ENCODE data around the gene ZBED5.

Gene ZBED5

DNA sequence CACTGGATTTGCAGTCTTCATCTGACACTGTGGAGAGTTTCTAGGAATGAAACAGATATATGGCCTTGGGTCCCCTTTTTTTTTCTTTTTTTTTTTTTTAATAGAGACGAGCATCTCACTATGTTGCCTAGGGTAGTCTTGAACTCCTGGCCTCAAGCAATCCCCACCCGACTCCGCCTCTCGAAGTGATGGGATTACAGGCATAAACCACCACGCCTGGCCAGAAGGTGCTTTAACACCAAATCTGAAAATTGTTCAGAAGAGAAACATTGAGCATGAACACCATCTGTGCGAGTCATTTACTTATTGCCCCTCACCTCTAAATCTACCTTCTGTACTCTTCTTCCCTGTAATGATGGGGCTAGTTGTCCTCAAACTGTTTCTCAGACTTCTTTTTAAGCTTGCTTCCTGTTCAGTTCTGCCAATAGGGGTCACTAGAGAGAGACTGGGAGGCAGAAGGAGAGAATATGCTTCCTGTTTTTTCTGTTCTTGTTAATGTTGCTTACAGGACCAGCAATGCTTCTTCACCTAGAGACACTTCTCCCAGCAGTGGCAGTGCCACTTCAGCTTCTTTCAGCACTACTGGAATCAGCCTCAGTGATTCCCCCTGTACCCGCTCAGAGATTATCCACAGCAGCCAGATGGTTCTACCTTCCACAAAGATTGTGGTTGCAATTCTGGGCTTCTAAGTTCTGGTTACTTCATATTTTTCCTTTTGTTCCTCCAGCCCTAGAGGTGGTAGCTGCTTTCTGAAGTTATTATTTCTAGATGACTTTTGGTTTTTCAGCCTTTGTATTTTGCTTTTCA lies 20.8 kb upstream of the ZBED5 start:
- DNase-seq: peak; percentile 76

DNA sequence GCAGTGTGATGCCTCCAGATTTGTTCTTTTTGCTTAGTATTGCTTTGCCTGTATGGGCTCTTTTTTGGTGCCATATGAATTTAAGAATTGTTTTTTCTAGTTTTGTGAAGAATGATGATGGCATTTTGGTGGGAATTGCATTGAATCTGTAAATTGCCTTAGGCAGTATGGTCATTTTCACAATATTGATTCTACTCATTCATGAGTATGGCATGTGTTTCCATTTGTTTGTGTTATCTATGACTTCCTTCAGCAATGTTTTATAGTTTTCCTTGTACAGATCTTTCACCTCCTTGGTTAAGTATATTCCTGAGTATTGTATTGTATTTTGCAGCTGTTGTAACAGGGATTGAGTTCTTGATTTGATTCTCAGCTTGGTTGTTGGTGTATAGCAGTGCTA lies 18.3 kb upstream of the ZBED5 start:
- no peak for DNase-seq

DNA sequence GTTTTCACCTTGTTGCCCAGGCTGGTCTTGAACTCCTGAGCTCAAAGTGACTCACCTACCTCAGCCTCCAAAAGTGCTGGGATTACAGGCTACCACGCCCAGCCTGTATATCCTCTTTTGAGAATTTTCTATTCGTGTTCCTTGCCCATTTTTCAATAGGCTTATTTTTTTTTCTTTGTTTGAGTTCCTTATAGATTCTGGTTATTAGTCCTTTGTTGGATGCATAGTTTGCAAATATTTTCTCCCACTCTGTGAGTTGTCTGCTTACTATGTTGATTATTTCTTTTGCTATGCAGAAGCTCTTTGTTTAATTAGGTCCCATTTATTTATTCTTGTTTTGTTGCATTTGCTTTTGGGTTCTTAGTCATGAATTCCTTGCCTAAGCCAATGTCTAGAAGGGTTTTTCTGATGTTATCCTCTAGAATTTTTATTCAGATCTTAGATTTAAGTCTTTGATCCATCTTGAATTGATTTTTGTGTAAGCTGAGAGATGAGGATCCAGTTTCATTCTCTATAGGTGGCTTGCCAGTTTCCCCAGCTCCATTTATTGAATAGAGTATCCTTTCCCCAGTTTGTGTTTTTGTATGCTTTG lies 17.7 kb upstream of the ZBED5 start:
- DNase-seq: no peak

DNA sequence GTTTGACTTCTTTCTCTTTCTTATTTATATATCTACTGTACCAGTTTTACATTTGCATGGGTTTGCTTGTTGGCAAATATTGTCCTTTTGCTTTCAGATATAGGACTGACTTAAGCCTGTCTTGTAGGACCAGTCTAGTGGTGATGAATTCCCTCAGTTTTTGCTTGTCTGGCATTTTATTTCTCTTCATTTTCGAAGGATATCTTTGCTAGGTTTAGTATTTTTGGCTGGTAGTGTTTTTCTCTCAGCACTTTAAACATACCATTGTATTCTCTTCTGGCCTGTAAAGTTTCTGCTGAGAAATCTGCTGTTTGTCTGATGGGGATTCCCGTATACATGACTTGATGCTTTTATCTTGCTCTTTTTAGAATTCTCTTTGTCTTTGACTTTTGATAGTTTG lies 14.2 kb upstream of the ZBED5 start:
- DNase-seq: no peak

DNA sequence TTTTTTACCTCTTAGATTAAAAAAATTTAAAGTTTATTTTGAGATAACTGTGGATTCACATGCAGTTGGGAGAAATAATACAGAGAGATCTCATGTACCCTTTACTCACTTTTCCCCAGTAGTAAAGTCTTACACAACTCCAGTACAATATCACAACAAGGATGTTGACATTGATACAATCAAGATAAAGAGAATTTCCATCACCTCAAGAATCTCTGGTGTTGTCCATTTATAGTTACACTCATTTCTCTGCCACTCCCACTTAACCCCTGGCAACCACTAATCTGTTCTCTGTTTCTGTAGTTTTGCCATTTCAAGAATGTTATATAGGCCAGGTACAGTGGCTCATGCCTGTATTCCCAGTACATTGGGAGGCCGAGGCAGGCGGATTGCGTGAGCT lies 10.5 kb upstream of the ZBED5 start:
- DNase-seq: no peak

DNA sequence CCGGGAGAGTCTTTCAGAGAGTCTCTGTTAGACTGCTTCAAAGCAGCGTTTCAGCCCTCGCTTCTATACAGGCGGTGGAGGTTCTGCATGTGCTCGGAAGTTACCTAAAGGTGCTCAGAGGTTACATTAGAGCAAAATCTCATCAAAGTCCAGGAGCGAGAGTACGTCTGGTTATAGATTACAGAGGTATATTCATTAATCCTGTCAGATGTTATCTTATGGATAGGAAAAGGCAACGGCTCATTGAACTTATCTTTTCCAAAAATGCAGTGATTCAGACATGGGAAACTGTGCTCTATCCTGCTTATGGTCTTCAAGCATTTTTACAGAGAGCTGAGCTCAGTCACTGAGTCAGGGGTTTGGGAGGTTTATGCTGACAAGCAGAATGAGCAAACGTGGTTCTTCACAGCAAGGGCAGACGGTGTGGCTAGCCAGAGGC lies 9.1 kb upstream of the ZBED5 start:
- peak; percentile 20 for DNase-seq

DNA sequence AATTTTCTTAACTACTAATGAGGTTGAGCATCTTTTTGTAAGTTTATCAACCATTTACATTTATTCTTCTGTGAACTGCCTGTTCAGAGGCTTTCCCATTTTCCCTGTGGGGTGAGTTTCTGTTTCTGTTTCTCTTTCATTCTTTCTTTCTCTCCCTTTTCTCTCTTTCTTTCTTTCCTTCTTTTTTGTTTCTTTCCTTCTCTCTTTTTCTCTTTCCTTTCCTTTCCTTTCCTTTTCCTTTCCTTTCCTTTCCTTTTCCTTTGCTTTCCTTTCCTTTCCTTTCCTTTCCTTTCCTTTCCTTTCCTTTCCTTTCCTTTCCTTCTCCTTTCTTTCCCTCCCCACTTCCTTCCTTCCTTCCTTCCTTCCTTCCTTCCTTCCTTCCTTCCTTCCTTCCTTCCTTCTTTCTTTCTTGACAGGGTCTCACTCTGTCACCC lies 8.0 kb upstream of the ZBED5 start:
- no peak for DNase-seq

DNA sequence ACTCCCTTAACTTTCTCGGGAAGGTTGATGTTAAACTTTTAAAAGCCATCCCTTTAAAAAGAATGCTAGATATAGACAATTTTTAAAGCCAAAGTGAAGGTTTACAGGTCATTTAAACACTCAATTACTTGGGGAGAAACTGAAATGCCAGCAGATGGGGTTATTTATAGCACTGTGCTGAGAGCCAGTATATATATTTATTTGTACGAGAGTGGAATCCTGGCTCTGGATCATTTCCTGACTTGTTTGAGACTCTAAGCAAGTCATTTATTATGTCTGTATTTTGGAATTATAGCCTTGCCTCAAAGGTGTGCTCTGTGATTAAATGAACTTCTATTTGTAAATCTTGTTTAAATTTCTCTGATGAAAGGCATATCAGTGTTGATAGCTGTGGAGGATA lies 6.8 kb upstream of the ZBED5 start:
- no peak for DNase-seq

DNA sequence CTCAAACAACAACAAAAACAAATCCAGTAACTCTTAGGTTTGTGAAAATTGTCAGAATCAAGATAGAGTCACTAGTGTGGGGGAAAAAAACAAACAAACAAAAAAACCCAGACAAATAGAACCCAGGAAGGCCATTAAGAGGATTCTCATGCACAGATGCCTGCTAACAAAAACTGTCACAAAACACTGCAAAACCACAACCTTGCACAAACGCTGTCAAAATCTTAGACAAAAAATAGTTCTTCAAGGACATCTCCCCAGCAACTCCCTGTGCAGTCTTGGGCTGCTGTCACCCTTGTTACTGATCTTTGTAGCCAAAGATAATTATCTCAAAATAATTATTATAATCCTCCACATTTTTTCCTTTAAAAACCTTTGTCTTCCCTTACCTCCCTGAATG lies 4.6 kb upstream of the ZBED5 start:
- DNase-seq: no peak

DNA sequence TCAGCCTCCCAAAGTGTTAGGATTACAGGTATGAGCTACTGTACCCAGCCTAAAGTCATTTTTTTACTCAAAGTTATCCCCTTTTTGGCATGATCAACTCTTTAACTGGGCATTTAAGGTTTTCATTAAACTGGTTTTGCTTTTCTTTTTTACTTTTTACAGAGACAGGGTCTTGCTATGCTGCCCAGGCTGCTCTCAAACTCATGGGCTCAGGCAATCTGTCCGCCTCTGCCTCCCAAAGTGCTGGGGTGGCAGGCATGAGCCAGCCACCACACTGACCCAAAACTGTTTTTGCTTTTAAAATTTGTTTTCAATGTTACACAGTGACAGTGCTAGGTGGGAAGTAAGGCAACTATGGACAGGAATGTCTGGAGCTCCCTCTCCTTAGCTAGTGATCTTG lies 3.9 kb upstream of the ZBED5 start:
- DNase-seq: no peak

DNA sequence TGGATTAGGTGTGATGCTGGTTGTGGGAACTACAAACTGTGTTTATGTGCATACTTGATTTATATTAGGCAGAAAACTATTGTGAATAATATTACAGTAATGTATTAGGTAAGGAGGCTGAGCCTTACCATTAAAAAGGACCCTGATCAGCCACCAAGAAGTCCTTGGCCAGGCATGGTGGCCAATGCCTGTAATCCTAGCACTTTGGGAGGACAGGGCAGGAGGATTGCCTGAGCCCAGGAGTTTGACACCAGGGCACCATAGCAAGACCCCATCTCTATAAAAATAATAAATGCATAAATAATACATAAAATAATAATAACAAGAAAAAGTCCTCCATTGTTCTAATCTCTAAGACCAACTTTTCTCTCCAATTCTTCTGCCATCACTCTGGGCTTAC lies 3.2 kb upstream of the ZBED5 start:
- no peak for DNase-seq

DNA sequence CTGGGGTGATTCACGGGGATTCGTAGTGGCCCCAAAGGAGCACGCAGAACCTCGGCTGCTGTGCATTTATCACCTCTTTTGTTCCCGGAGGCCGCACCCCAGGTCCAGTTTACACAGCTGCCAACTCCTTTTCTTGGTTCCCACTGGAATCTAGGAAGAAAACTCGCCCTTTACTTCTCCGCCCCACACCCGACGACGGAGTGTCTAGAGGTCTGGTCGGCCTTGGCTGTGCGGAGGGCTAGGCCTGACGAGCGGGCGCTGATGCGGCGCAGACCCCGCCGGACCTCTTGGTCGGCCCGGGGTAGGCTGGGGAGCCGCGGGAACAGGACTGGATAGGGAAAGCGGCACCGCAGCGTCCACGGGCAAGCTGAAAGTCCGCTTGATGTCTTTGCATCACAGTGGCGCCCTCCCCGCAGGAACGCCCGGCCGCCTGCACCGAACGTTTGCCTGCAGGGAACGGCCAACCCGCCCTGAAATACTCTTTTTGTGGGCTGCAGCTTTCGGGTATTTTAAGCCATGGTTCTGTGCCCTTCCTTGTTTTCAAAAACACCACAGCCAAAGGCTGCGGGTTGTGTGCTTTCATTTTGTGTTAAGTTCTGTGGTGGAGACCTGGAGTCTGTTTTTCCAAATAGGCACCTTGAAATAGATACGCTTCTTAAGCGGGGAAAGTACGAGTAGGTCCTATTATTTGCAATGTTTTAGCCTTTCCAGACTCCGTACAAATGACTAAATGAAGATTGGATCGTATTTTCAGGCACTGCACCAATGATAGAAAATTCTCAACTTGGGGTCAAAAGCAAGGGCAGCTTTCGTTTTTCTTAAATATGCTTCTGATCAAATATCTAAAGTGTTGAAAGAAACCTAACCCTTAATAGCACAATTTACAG lies 829 bp upstream of the ZBED5 start:
- peak; percentile 58 for DNase-seq

DNA sequence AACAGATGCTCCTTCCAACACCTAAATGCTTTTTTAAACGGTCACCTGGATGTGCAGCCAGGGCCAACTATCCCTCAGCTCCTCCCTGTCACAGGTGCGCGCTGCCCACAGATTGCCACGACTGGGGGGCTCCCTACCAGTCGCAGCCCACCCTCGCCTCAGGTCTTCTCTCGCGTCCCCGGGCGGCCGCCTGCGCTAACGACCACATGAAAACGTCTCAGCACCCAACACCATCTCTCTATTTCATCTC lies 469 bp downstream of the ZBED5 start:
- no peak for DNase-seq

DNA sequence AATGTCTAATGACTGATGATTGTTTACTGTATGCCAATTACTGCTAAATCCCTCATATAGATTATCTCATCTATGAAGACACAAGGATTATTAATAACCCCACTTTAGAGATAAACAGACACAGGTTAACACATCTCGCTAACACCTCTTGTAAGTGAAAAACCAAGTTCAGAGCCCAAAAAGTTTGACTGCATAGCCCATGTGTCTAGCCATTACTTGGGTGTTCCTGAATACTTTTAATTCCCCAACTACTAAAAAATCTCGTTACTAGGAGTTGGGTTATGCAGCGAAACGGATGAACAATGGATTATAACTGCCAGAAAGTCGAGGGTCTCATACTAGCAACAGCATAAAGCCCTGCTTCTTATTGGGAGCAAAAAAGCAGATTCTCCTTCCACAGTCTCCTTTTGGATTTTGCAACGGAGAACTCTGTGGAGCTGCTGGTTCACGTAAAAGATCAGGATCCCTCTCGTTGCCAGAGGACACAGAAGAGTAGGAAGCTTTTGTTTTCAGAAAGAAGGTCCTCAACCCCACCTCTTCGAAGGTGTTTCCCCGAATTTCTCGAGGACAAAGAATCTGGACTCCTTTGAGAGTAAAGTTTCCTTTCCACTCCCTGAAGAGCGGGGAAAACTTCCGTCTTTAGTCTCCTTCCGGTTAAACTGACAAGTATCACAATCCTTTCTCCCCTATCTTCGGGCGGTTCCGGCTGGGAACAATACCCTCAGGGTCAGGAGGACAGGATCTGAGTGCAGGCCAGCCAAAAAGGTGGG lies 979 bp downstream of the ZBED5 start:
- DNase-seq: peak; percentile 30

DNA sequence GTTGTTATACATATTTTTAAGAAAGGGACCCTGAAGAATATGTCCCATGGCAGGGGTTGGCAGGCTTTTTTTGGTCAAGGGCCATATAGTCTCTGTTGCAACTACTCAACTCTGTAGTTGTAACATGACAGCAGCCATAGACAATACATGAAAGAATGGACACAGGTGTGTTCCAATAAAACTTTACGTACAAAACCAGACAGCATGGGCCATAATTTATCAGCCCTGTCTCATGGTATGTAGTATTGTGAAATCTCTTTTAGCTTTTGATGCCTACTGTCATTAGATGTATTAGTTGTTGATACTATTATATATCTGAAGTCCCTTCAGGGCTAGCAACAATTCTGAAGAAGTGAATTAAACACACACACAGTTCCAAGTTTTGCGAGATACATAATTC lies 2.6 kb downstream of the ZBED5 start:
- no peak for DNase-seq

DNA sequence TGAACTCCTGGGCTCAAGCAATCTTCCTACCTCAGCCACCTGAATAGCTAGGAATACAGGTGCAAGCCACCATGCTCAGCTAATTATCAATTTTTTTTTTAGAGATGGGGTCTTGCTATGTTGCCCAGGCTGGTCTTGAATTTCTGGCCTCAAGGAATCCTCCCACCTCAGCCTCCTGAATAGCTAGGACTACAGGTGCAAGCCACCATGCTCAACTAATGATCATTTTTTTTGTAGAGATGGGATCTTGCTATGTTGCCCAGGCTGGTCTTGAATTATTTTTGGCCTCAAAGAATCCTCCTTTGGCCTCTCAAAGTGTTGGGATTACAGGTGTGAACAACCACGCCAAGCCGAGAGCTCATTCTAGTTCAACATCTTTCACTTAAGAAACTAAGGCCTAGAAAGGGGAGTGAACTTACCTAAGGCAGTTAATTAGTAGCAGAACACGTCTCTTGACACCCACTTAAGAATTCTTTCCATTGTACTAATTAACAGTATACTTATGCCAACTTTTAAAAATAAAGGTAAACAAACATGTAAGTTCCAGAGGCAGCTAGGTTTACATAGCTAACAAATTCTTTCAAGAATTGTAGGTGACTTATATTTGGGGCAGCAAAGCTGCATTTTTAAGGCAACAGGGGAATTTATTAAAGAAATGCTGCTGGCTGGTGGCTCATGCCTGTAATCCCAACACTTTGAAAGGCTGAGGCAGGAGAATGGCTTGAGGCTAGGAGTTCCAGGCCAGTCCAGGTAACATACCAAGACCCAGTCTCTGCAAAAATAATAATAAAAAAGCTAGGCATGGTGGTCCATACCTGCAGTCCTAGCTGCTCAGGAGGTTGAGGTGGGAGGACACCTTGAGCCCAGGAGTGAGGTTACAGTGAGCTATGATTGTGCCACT lies 9.6 kb downstream of the ZBED5 start:
- DNase-seq: no peak

DNA sequence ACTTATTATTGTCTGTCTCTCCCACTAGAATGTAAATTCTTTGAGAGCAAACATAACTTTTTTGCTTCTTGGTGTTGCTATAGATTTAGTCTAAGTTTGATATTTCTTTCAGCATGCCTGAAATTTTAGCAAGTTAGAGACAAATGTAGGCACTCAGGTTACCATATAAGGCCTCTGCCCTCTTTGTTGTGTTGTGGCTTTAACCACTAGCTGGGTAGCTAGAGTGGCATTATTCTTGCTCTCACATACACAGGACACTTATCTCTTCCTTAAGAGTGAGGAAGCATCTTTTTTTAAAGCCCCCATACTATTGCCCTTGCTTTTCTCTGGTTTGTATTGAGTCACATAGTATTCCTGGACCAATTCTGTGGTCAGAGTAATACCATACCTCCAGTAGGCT lies 11.2 kb downstream of the ZBED5 start:
- DNase-seq: no peak

DNA sequence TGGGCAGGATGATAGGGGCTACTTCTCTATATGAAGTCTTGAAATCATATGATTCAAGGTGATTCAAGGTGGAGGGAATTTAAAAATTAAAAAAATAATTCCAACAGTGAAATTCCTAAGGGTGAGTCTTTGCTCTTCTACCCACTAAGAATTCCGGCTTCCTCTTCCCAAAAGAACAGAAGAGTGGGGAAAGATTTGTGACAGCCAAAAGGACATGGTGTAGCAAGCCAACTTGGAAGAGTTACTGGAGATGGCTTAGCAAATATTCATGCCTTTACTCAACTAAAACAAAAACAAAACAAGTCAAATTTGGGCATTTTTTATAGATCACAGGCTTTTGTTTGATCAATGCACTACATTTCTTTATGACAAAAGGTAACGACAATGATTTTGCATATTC lies 12.3 kb downstream of the ZBED5 start:
- no peak for DNase-seq

DNA sequence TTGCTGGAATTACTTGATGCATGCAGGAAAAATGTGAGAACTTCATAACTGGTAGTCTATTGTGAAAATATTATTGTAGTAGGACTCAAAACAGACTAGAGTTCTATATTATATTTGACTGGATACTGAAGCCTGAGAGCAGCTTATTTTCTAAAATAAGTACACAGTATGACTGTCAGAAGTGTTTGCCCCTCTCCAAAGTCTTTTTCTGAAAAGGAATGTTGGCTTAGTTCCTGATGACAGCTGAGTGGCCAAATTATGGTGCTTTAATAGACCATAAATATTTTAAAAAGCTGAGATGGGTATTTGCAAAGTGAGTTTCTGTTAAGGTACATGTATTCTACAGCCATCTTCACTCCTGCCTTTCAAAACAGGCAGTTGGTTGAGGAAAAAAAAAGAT lies 13.1 kb downstream of the ZBED5 start:
- DNase-seq: no peak

DNA sequence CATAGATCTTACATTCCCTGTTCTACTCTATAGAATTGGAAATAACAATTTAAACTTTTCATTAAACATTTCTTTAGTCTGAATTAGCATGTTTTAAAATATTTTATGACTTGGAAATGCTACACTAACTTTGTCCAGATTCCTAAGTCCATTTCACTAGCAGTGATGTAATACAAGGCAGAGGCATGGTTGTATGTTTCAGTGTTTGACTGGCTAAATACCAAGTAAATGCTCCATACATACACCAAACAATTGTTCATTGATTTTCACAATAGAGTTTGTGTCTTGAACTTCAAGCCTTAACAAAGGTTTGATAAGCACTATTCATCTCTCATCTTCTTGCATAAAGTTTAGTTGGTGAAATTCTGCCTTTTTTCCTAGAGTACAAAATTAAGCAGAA lies 13.5 kb downstream of the ZBED5 start:
- no peak for DNase-seq

DNA sequence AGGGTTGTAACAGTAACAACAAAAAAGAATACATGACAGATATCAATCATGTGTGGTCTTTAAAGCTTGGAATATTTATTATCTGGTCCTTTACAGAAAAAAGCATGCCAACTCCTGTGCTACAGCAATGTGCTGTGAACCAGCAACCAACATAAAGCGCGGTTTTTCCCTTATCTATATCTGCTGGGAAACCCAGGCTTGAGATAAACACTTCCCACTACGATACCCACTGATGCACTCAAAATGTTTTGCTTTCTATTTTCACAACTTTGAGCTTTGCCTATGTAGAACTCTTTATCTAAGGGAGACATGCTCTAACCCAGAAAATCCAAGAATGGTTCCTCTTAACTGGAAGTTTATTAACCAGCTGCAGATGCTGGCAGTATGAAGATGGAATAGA lies 19.0 kb downstream of the ZBED5 start:
- DNase-seq: no peak

DNA sequence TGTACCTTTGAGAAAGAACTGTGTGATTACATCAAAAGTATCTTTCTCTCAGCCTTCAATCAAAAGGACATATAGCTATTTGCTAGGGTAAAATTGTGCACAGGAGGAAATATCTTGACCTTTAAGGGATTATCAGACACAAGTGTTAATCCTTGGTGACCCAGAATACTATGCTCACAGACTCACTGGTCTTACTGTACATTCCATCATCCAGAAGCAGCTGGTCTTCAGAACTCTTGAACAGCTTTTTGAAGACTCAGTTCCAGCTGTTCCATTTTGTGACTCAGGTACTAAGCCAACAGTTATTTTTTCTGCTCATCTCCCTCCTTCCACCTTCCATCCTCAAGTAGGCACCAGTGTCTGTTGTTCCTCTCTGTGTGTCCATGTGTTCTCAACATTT lies 19.8 kb downstream of the ZBED5 start:
- DNase-seq: peak; percentile 6

All from HCEC 1CT (cell line).